GM18507 (cell line): ENCODE results near the gene LEF1.

Experiments used
- DNase-seq: peaks from one replicate; pipeline ENCODE4 v3.0.0; 2011; ENCODE audit warnings: low read depth; ENCODE audit not compliant: insufficient read length; ENCODE audit errors: extremely low spot score
- FAIRE-seq: peaks from 2 replicates; lab custom pipeline; 2011; peaks lifted over from hg19 to GRCh38; lab: Jason Lieb, UNC

The LEF1 gene

GRCh38 chr4:108048997-108049396 lies 119.7 kb downstream of the LEF1 start:
- FAIRE-seq = no peak
- DNase-seq = no peak

- FAIRE-seq (no peak), DNase-seq (no peak)
These were observed 120.6 kb downstream of the LEF1 start for GRCh38 chr4:108048157-108048556.

- no peak for DNase-seq
- FAIRE-seq = no peak
These were observed 121.5 kb downstream of the LEF1 start for GRCh38 chr4:108047199-108047598.

- FAIRE-seq (no peak), DNase-seq (no peak)
These were observed 123.1 kb downstream of the LEF1 start for GRCh38 chr4:108045687-108046024.

GRCh38 chr4:108044951-108045686 lies 123.6 kb downstream of the LEF1 start:
- no peak for DNase-seq
- FAIRE-seq = no peak

GRCh38 chr4:108043526-108043925 lies 125.2 kb downstream of the LEF1 start:
- DNase-seq (no peak), FAIRE-seq (no peak)

GRCh38 chr4:108042927-108043326 lies 125.8 kb downstream of the LEF1 start:
- DNase-seq = no peak
- FAIRE-seq = no peak

- DNase-seq (no peak), FAIRE-seq (no peak)
These were observed 130.8 kb downstream of the LEF1 start for GRCh38 chr4:108037884-108038283.

- no peak for DNase-seq
- FAIRE-seq = peak; percentile 62
These were observed 132.5 kb downstream of the LEF1 start for GRCh38 chr4:108036213-108036612.

- FAIRE-seq = peak; percentile 67
These were observed 133.0 kb downstream of the LEF1 start for GRCh38 chr4:108035691-108036090.

GRCh38 chr4:108034565-108034964 lies 134.2 kb downstream of the LEF1 start:
- no peak for FAIRE-seq

More at GRCh38 chr4:108035691-108036090, 133.0 kb downstream of the LEF1 start:
- DNase-seq = no peak

GRCh38 chr4:108033348-108033747 lies 135.4 kb downstream of the LEF1 start:
- FAIRE-seq = no peak
- no peak for DNase-seq

More at GRCh38 chr4:108034565-108034964, 134.2 kb downstream of the LEF1 start:
- DNase-seq = no peak

GRCh38 chr4:108031427-108032083 lies 137.2 kb downstream of the LEF1 start:
- no peak for DNase-seq
- no peak for FAIRE-seq

- DNase-seq (peak; percentile 29), FAIRE-seq (peak; percentile 80)
These were observed 138.4 kb downstream of the LEF1 start for GRCh38 chr4:108030332-108030731.

GRCh38 chr4:108029731-108030130 lies 139.0 kb downstream of the LEF1 start:
- FAIRE-seq (no peak), DNase-seq (no peak)

- DNase-seq (no peak), FAIRE-seq (no peak)
These were observed 139.6 kb downstream of the LEF1 start for GRCh38 chr4:108029016-108029720.

GRCh38 chr4:108024878-108025165 lies 143.9 kb downstream of the LEF1 start:
- no peak for FAIRE-seq
- no peak for DNase-seq

- FAIRE-seq (no peak), DNase-seq (no peak)
These were observed 144.5 kb downstream of the LEF1 start for GRCh38 chr4:108024085-108024877.

GRCh38 chr4:108018884-108019187 lies 149.9 kb downstream of the LEF1 start:
- FAIRE-seq (no peak), DNase-seq (no peak)
